Fibroblast of pulmonary artery (primary cell): ENCODE results near the gene CREB5.
"Not testable (repeated sequence)": the region's sequence is repeated elsewhere in the genome, so short reads cannot be mapped to it uniquely, and the experiment has no call there.

Experiments
- DNase-seq: peaks from one replicate; pipeline ENCODE4 v3.0.0-alpha.2; 2010; ENCODE audit warnings: low read depth
- H3K4me3 ChIP-seq: replicated peaks from 2 replicates; pipeline ENCODE4 v1.5.1; 2011; ENCODE audit warnings: low read depth, mild to moderate bottlenecking, control low read depth, low read length, moderate library complexity
- CTCF ChIP-seq: IDR thresholded peaks from 2 replicates; pipeline ENCODE4 v1.5.1; 2011; ENCODE audit warnings: mild to moderate bottlenecking, control low read depth, low read length, inconsistent platforms; ENCODE audit errors: missing control alignments

CREB5 gene

DNA sequence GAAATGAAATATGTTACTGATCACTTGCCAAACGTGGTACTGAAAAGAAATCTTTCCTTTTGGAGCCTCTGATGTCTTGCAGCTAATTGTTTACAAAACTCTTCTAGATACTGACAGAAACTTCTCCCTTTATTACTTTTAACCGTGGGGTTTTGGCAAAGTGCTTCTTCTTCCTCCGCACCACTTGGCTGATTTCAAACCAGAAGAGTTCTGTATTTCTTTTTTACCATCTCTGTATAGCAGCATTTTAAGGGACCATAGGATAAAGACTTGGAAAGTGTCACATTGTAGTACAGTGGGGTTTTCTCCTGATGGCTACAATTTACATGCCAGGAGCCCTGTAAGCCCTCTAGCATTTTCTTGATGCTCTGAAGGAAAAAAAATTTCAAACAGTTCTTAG is 21.9 kb upstream of the CREB5 start:
- no peak for TF ChIP-seq CTCF
- H3K4me3 ChIP-seq: no peak overlapping the region

GRCh38 chr7:28392289-28392688 is 20.0 kb upstream of the CREB5 start:
- TF ChIP-seq CTCF: no peak
- no peak for DNase-seq
- H3K4me3 ChIP-seq: no peak overlapping the region

More for the DNA sequence above, 21.9 kb upstream of the CREB5 start:
- no peak for DNase-seq

DNA sequence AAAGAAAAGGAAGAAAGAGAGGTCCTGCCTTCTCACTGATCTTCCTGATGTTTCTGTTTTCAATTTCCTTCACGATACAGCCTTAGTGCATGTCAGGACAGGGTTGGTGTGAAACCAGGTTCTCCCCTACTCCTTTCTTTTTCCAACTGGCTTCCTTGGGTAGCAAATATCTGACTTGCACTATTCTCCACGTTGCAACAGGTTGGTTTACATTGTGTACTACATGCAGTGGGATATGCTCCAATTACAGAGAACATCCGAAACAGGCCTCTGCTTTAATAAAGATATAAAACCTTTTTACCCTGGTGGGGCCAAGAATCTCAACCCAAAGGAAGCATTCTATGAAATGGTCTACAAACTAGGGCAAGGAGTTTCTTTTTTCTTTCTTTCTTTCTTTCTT is 16.9 kb upstream of the CREB5 start:
- H3K4me3 ChIP-seq: no peak overlapping the region
- TF ChIP-seq CTCF: no peak
- no peak for DNase-seq

DNA sequence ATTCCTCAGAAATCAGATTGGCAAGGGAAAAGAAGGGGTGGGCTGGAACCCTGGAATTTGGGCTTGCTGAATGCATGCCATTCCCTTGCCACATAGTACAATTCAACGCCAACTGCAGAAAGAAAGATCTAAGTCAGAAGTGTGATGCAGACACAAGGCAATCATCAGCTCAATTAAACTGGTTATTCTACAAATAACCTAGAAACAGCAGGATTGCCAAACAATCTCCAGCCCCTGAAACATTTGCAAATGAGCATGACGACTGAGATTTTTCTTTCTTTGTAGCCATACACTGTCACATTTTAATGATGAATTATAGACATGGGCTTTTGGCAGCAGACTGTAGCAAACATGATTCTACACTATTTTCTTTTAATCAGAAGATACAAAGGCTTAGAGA is 16.5 kb upstream of the CREB5 start:
- no peak for TF ChIP-seq CTCF

GRCh38 chr7:28397141-28397540 is 15.2 kb upstream of the CREB5 start:
- no peak for DNase-seq
- TF ChIP-seq CTCF: no peak

More for the DNA sequence above, 16.5 kb upstream of the CREB5 start:
- no peak overlapping the region for H3K4me3 ChIP-seq
- DNase-seq: peak; percentile 23

DNA sequence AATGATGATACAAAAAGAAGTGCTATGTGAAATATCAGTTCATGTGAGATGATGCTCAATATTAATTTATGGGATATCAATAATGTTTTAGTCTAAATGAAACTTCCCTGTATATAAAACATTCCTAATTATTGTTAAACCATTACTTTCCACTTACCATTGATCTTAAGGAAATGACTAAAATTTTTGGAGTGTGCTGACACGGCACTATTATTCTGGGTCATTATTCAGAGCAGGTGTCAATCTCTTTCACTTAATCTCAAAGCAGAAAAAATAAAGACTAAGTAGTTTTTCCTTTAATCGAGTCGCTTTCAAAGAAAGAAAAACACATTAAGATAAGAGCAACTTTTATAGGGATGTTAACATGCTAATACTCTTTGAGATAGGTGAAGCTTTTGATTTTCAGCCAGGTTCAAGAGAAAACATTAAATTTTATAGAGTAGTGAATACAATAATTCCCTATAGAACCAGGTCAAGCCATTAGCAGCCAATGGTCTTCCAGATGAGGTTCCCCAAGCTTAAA is 11.4 kb upstream of the CREB5 start:
- no peak overlapping the region for H3K4me3 ChIP-seq
- DNase-seq: no peak
- TF ChIP-seq CTCF: no peak

More at GRCh38 chr7:28397141-28397540, 15.2 kb upstream of the CREB5 start:
- H3K4me3 ChIP-seq: no peak overlapping the region

DNA sequence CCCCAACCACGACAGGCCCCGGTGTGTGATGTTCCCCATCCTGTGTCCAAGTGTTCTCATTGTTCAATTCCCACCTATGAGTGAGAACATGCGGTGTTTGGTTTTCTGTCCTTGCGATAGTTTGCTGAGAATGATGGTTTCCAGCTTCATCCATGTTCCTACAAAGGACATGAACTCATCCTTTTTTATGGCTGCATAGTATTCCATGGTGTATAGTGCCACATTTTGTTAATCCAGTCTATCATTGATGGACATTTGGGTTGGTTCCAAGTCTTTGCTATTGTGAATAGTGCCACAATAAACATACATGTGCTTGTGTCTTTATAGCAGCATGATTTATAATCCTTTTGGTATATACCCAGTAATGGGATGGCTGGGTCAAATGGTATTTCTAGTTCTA is 10.8 kb upstream of the CREB5 start:
- H3K4me3 ChIP-seq, DNase-seq: not testable (repeated sequence)
